GM19035 (cell line): ENCODE measurements around the gene DHX9.

Source experiments
- ATAC-seq: cut with Tn5 transposase; IDR thresholded peaks from one replicate; pipeline ENCODE4 v1.9.1; 2021; ENCODE audit not compliant: unreplicated experiment

DHX9 gene

GRCh38 chr1:182835806-182836205 lies 3.3 kb upstream of the DHX9 start:
- ATAC-seq = no peak

GRCh38 chr1:182841368-182841988 lies 2.3 kb downstream of the DHX9 start:
- no peak for ATAC-seq

- no peak for ATAC-seq
These were observed 3.1 kb downstream of the DHX9 start for GRCh38 chr1:182842265-182842664.

- no peak for ATAC-seq
These were observed 6.2 kb downstream of the DHX9 start for GRCh38 chr1:182845379-182845778.

- ATAC-seq = no peak
These were observed 6.7 kb downstream of the DHX9 start for GRCh38 chr1:182845894-182846293.

- no peak for ATAC-seq
These were observed 8.0 kb downstream of the DHX9 start for GRCh38 chr1:182847105-182847504.

- ATAC-seq = no peak
These were observed 9.6 kb downstream of the DHX9 start for GRCh38 chr1:182848736-182849135.

GRCh38 chr1:182850319-182850718 lies 11.2 kb downstream of the DHX9 start:
- ATAC-seq = no peak

GRCh38 chr1:182851825-182852224 lies 12.7 kb downstream of the DHX9 start:
- no peak for ATAC-seq

- no peak for ATAC-seq
These were observed 16.8 kb downstream of the DHX9 start for GRCh38 chr1:182855911-182856310.

GRCh38 chr1:182857212-182857611 lies 18.1 kb downstream of the DHX9 start:
- ATAC-seq = no peak

- no peak for ATAC-seq
These were observed 21.5 kb downstream of the DHX9 start for GRCh38 chr1:182860658-182861057.

GRCh38 chr1:182861994-182862393 lies 22.8 kb downstream of the DHX9 start:
- no peak for ATAC-seq

- no peak for ATAC-seq
These were observed 23.7 kb downstream of the DHX9 start for GRCh38 chr1:182862827-182863226.

GRCh38 chr1:182863940-182864339 lies 24.8 kb downstream of the DHX9 start:
- ATAC-seq = no peak

- no peak for ATAC-seq
These were observed 28.7 kb downstream of the DHX9 start for GRCh38 chr1:182867861-182868260.

- ATAC-seq = no peak
These were observed 30.1 kb downstream of the DHX9 start for GRCh38 chr1:182869241-182869666.

GRCh38 chr1:182872881-182873280 lies 33.7 kb downstream of the DHX9 start:
- ATAC-seq = no peak

- no peak for ATAC-seq
These were observed 36.7 kb downstream of the DHX9 start for GRCh38 chr1:182875889-182876288.

GRCh38 chr1:182877331-182877730 lies 38.2 kb downstream of the DHX9 start:
- ATAC-seq = no peak

- ATAC-seq = no peak
These were observed 38.7 kb downstream of the DHX9 start for GRCh38 chr1:182877842-182878241.

GRCh38 chr1:182884872-182885271 lies 45.7 kb downstream of the DHX9 start:
- no peak for ATAC-seq

- ATAC-seq = no peak
These were observed 46.4 kb downstream of the DHX9 start for GRCh38 chr1:182885591-182885990.
